Posterior cingulate gyrus (tissue), 11 donors: Measurements from ENCODE around the gene EPHB6.
A peak's percentile ranks its signal among the peaks of the same experiment; 100 is the strongest.

Experiments
- DNase-seq, 10 donors: peaks; one replicate each; pipeline versions ENCODE4 v3.0.0 to v3.0.0-alpha.2; 2020 to 2021; ENCODE audit warnings: mixed read lengths in 3 of 10
- intact Hi-C: fragments of 100-400 bp; cut with DNase I; formaldehyde crosslinking; loops from one replicate; pipeline ENCODE4 v1.15.1; 2023

Gene EPHB6

GRCh38 chr7:142875456-142875855 lies 20.6 kb downstream of the EPHB6 start:
- intact Hi-C loops: no loop called here

DNA sequence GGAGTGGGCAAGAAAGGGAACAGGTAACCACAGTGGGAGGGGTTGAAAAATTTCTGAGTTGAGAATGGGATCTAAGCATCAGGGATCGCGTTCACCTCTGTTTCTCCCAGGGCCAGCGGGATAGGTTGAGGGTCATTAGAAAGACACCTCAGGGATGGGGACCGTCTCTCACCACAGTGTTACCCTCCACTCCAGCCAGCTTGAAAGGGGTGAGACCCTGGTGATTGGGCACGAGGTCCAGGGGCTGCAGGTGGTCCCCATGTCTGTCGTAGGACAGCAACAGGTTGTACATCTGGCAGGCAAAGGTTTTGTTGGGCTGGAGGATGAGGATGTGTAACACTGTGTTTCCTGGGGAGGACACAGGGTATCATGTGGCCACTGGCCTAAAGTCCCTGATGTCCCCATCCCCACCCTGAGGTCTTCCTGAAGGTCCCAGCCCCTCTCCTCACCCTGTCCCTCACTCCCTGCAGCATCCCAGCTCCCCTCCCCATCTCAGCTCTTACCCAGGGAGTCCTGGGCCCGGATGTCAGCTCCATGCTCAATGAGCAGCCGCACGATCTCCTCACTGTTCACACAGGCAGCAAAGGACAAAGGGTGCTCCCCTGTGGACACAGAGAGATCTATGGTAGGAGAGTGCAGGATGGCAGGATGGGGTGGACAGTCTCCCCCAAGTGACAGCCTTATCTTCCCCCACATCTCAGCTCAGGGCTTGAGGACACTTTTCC lies 21.5 kb downstream of the EPHB6 start:
- peak in 1 of 10 donors; percentile 67 for DNase-seq
- intact Hi-C loops: no loop called here

More at GRCh38 chr7:142875456-142875855, 20.6 kb downstream of the EPHB6 start:
- peak in 3 of 10 donors; percentile 80 to 89 (median 85) for DNase-seq

- peak in 1 of 10 donors; percentile 69 for DNase-seq
- intact Hi-C loops: no loop called here
These were observed 22.4 kb downstream of the EPHB6 start for GRCh38 chr7:142876991-142877910.

DNA sequence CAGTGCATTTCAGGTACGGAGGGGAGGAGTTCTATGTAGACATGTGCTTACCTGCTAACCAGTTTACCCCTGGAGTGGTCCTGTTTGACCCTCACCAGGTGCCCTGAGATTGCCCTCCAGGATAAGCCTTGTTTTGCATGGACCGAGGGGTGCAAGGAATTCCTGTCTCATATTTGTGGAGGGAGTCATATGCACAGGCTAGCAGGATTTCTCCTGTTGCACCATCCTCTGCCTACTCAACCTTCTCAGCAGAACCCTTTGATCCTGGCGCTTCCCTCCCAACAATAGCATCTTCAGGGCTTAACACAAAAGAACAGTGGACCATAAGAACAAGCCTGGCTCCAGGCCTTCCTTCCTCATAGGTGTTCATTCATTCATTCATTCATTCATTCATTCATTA lies 23.4 kb downstream of the EPHB6 start:
- no peak for DNase-seq
- intact Hi-C loops: no loop called here

- DNase-seq: no peak
- intact Hi-C loops: no loop called here
These were observed 24.2 kb downstream of the EPHB6 start for GRCh38 chr7:142879060-142879459.

- peak in 2 of 10 donors; percentile 78 to 87 for DNase-seq
- intact Hi-C loops: no loop called here
These were observed 26.1 kb downstream of the EPHB6 start for GRCh38 chr7:142880876-142881505.

GRCh38 chr7:142881586-142882337 lies 26.9 kb downstream of the EPHB6 start:
- DNase-seq: peak in 1 of 10 donors; percentile 53
- intact Hi-C loops: no loop called here

GRCh38 chr7:142882338-142882678 lies 27.4 kb downstream of the EPHB6 start:
- no peak for DNase-seq
- intact Hi-C loops: no loop called here

GRCh38 chr7:142883145-142883544 lies 28.3 kb downstream of the EPHB6 start:
- intact Hi-C loops: no loop called here
- DNase-seq: no peak

DNA sequence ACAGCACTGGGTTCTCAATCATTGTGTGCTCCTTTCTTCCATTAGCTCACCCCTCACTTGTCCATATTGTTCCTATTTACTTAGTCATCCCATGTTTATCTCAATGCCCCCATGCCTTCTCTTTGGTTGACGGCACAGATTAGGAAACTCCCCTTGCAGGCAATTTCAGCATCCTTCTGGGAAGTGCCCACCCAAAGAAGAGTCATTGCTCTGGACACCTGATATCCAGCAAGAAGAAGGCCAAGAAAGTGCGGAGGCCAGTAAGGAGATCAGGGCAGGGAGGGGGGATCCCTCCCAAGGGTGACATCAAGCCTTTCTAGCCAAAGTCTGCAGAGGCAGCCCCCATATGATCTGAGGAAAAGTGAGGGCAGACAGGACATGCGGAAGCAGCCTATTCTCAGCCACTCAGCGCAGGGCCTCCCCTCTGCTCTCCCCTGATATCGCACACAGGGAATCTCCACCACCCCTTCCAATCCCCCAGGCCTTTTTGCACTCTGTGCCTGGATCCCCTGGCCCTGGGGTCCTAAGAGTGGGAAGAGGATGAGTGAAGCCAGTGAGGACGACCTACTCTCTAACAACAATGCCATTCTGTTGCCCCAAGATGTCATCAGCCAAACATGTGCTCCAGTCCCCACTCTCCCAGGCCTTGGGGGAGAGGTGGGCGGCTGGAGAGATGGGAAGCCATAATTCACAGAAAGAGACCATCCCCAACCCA lies 28.9 kb downstream of the EPHB6 start:
- no peak for DNase-seq
- intact Hi-C loops: no loop called here

DNA sequence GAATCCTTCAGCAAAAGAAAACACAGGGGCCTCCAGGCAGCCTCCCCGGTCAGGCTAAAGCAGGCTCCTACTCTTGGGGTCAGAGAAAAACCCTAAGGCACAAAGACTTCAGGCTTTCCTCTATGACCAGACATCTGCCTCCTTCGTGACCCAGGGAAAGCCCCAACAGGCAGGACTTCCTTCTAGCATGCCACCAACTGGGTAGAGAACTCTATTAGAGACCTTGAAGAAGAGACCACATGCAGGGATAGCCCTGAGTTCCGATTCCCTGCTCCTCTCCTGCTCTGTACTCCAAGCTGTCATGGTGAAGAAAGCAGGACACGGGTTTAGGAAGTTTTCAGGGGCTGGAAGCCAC lies 29.4 kb downstream of the EPHB6 start:
- intact Hi-C loops: no loop called here

DNA sequence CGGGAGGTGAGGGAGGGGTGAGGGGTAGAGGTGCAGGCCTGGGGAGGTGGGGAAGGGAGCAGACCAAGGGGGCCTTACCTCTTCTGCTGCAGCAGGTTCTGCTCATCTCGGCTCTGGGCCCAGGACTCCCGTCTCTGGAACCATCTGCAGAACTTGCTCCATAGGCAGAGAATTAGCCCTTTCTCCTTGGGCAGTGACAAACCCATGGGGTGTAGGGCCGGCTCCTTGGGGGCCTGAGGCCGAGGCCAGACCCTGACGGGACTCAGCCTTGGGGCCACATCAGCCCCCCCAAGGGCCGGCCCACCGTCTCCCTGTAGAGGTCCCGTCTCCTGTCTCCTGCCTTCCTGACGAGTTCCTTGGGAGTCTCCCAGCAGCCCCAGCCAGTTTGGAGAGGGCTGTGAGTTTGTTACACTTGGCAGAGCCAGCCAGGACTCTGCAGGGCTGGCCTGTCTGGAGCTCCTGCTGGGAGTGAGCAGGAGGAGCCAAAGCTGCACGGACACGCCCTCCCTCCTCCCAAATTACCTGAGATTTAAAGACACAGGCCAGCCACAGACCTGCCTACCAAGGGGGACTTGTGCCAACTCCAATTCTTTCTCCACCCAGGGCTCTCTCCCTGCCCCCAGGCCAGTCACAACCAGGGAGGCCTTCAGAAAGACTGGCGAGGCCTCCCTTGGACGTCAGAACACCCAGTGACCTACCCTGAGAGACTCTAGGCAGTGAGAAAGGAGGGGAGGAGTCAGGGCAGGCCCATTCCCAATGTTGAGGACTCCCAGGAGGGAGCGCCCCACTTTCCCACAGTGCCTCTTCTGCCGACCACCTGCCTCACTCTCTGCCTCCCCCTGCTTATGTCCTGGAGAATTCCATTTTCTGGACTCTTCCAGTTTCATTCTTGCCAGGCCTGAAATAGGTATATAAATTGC lies 30.7 kb downstream of the EPHB6 start, which contains the start of gene TRPV6:
TSS of gene TRPV6 (minus strand) at position 435 of the 920 bp plus-strand sequence.
- intact Hi-C loops: no loop called here
- DNase-seq: peak in 1 of 10 donors; percentile 79

More for the DNA sequence above, 29.4 kb downstream of the EPHB6 start:
- DNase-seq: peak in 1 of 10 donors; percentile 46

DNA sequence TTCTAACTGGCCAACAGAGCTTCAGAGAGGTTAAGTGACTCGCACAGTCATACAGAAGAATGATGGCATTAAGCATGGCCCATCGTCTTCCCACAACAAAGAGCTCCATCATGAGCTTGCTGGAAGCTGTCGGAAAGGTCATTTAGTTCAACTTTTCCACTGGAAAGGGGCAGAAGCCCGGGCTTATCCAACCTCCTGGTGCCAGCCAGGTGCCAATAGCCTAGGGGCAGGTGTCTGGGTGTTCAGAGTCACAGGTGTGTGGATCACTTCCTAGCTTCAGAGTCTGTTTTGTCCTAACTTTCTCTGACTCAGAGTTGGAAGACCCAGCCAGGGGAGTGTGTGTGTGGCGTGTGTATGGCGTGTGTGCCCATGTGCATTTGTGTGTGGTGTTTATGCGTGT lies 32.0 kb downstream of the EPHB6 start:
- intact Hi-C loops: no loop called here

DNA sequence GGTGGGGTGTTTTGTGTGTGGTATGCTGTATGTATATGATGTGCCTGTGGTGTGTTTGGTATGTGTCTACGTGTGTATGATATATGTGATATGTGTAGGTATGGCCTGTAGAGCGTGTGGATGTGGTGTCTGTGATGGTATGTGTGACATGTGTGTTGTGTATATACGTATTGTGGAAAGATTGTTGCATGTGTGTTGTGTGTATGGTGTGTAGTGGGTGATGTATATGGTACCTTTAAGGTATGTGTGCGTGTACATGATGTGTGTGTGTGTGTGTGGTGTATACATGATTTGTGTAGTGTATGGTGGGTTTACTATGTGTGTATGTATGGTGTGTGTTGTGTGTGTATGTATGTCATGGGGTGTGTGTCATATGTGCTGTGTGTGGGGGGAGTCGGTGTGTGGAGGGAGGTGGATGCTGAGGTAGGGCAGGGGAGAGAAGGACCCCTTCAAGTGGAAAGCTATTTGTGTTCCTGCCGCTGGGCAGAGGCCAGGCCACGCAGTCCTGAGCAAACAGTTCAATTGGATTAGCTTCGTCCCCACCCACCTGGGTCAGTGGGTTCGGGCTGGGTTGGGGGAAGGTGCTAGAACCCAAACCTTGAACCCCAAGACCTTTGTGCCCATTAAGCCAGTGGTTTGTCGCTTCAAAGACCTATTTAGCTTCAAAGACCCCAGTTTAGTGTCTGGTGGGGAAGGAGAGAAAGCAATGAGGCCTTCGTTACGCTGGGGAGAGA lies 32.6 kb downstream of the EPHB6 start:
- intact Hi-C loops: no loop called here
- no peak for DNase-seq

More for the DNA sequence above, 32.0 kb downstream of the EPHB6 start:
- no peak for DNase-seq

DNA sequence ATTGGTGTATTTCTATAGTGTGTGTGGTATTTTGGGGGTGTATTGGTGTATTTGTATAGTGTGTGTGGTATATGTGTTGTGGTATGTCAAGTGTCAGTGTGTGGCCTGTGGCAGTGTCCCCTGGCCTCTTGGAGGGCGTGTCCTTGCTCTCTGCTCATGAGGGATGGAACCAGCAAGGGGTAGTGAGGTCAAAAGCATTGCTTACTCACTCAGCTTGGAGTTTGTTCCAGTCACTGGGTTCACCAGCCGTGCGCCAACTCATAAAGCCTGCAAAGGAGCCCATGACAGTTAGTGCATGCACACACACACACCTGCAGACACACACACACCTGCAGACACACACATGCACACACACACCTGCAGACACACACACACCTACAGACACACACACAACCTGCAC lies 34.9 kb downstream of the EPHB6 start:
- intact Hi-C loops: no loop called here
- DNase-seq: no peak

DNA sequence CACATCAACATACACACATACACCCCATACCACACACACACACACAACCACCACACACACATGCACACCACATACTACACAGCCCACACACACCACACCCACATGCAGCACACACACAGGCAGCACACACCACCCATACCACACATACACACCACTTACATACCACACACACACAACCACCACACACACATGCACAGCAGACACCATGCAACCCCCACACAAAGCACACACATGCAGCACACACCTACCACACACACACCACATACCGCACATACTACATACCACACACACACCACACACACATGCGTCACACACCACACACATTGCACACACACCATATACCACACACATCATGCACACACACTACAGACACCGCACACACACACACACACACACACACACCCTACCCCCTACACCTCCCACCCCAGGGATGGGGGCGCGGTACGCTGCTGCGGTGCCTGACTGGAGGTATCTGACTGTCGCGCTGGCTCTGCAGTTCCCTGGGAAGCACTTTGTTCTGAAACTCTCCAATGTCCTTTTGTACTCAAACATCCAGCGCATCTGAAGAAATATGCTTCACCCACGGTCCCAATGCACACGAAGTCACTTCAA lies 36.1 kb downstream of the EPHB6 start:
- intact Hi-C loops: no loop called here

DNA sequence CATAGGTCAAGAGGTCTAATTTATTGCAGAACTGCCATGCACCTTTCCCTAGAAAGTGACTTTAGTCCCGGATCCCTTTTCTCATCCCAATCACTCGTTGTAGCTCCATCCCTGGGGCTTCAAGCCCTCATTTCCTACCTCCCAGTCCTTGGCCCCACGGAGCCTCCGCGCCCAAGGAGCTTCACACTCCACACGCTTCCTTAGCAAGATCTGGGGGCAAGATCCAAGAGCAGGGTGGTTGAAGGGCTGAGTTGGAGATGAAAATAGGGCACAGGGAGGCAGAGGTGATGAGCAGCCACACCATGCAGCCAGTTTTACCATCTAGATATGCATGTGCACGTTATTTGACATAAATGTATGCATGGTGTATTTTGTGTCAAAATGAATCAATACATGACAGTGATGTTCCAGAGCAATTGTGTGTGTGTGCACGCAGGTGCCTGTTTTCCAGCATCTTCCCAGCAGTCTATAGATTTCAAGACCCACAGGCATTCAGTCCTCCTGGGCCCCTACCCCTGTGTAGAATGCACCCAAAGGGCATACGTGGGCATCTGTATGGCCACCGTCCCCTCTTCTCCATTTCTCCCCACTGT lies 36.7 kb downstream of the EPHB6 start:
- DNase-seq: peak in 1 of 10 donors; percentile 49
- intact Hi-C loops: no loop called here

More for the DNA sequence above, 36.1 kb downstream of the EPHB6 start:
- DNase-seq: peak in 1 of 10 donors; percentile 65
